Brain microvascular endothelial cell (primary cell): ENCODE measurements around the gene ZC3H7B.
A peak's percentile ranks its signal among the peaks of the same experiment; 100 is the strongest.
"Not testable (repeated sequence)": the region's sequence is repeated elsewhere in the genome, so short reads cannot be mapped to it uniquely, and the experiment has no call there.

Experiments
- DNase-seq: peaks from one replicate; pipeline ENCODE4 v3.0.0-alpha.2; 2020
- H3K27ac ChIP-seq: fragments of 250-450 bp; sonication (Bioruptor Pico); 2 replicates; pipeline ENCODE4 v1.5.1; 2020; ENCODE audit warnings: mild to moderate bottlenecking, moderate library complexity
- H3K27me3 ChIP-seq: fragments of 250-450 bp; sonication (Bioruptor Pico); replicated peaks from 2 replicates; pipeline ENCODE4 v1.5.1; 2020; ENCODE audit warnings: mild to moderate bottlenecking
- H3K36me3 ChIP-seq: fragments of 250-450 bp; sonication (Bioruptor Pico); replicated peaks from 2 replicates; pipeline ENCODE4 v1.5.1; 2020; ENCODE audit warnings: mild to moderate bottlenecking
- H3K4me3 ChIP-seq: 2 replicates; pipeline ENCODE4 v1.5.1; 2011; ENCODE audit warnings: low read depth, mild to moderate bottlenecking, control low read depth, low read length, moderate library complexity
- in situ Hi-C: cut with HindIII; loops from 2 replicates; pipeline ENCODE4 v1.10.0; 2017; ENCODE audit warnings: low sequenced_read_pairs, low pct_ligation_motif_present
- TF ChIP-seq, protein P1 (sequence below): IDR thresholded peaks from 2 replicates; pipeline ENCODE4 v1.5.1; 2011; ENCODE audit warnings: low read depth, mild to moderate bottlenecking, moderate library complexity, low read length, control low read depth, inconsistent platforms; ENCODE audit errors: missing control alignments

Gene ZC3H7B

DNA sequence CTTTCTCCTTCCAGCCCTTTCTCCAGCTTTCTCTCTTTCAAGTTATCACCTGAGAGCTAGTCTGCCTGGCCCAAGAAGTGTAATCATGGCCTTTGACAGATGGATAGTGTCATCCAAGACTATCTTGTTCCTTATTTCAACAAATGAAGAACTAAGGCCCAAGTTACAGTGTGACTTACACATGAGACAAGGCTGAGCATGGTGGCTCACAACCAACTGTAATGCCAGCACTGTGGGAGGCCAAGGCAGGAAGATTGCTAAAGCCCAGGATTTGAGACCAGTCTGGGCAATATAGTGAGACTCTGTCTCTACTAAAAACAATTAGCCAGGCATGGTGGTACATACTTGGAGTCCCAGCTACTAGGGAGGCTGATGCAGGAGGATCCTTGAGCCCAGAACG, 11.7 kb upstream of the ZC3H7B start:
- H3K36me3 ChIP-seq, result peaks cover under 1% of the 10 kb centered on the region
- no peak overlapping the region for H3K4me3 ChIP-seq
- TF ChIP-seq, protein P1, sequence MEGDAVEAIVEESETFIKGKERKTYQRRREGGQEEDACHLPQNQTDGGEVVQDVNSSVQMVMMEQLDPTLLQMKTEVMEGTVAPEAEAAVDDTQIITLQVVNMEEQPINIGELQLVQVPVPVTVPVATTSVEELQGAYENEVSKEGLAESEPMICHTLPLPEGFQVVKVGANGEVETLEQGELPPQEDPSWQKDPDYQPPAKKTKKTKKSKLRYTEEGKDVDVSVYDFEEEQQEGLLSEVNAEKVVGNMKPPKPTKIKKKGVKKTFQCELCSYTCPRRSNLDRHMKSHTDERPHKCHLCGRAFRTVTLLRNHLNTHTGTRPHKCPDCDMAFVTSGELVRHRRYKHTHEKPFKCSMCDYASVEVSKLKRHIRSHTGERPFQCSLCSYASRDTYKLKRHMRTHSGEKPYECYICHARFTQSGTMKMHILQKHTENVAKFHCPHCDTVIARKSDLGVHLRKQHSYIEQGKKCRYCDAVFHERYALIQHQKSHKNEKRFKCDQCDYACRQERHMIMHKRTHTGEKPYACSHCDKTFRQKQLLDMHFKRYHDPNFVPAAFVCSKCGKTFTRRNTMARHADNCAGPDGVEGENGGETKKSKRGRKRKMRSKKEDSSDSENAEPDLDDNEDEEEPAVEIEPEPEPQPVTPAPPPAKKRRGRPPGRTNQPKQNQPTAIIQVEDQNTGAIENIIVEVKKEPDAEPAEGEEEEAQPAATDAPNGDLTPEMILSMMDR, result no peak
- no peak for DNase-seq
- H3K27ac ChIP-seq, result no peak overlapping the region
- H3K27me3 ChIP-seq, result no peaks in the 10 kb centered on the region
- in situ Hi-C loops, result no loop called here

GRCh38 chr22:41290262-41291221, 10.8 kb upstream of the ZC3H7B start:
- Histone ChIP-seq H3K27ac (peak overlapping the region; percentile 71), H3K4me3 (no peak overlapping the region), H3K27me3 (no peaks in the 10 kb centered on the region), H3K36me3 (no peaks in the 10 kb centered on the region)
- in situ Hi-C loops, result no loop called here
- TF ChIP-seq, protein P1, result no peak
- DNase-seq, result peak; percentile 57

DNA sequence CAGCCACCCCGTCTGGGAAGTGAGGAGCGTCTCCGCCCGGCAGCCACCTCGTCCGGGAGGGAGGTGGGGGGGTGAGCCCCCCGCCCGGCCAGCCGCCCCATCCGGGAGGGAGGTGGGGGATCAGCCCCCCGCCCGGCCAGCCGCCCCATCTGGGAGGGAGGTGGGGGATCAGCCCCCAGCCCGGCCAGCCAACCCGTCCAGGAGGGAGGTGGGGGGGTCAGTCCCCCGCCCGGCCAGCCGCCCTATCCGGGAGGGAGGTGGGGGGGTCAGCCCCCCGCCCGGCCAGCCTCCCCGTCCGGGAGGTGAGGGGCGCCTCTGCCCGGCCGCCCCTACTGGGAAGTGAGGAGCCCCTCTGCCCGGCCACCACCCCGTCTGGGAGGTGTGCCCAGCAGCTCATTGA, 6.5 kb upstream of the ZC3H7B start:
- H3K36me3 ChIP-seq, H3K27me3 ChIP-seq, H3K27ac ChIP-seq, in situ Hi-C loops, DNase-seq, H3K4me3 ChIP-seq: not testable (repeated sequence)

DNA sequence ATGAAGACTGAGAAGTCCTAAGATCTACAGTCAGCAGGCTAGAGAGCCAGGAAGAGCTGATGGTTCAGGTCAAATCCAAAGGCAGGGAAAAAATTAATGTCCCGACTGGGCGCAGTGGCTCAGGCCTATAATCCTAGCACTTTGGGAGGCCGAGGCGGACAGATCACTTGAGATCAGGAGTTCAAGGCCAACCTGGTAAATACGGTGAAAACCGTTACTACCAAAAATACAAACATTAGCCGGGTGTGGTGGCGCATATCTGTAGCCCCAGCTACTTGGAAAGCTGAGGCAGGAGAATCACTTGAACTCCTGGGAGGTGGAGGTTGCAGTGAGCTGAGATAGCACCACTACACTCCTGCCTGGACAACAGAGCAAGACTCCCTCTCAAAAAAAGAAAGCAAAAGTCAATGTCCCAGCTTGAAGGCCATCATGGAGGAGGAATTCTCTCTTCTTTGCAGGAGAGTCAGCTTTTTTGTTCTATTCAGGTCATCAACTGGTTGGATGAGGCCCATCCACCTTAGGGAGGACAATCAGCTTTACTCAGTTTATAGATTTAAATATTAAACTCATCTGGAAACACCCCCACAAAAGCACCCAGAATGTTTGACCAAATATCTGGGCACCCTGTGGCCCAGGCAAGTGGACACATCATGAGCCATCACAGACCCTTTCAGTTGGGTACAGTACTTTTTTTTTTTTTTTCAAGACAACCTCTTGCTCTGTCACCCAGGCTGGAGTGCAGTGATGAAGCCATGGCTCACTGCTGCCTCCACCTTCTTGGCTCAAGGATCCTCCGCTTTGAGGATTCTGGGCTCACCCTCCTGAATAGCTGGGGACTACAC, 4.3 kb upstream of the ZC3H7B start:
- in situ Hi-C loops, result no loop called here
- no peak for DNase-seq

GRCh38 chr22:41300661-41301060, 664 bp upstream of the ZC3H7B start:
- TF ChIP-seq, protein P1, result no peak
- no peak for DNase-seq
- in situ Hi-C loops, result no loop called here
- Histone ChIP-seq H3K27ac (no peak overlapping the region), H3K4me3 (peak overlapping the region; percentile 83), H3K27me3 (no peaks in the 10 kb centered on the region), H3K36me3 (no peaks in the 10 kb centered on the region)

More for the DNA sequence above, 4.3 kb upstream of the ZC3H7B start:
- no peak overlapping the region for H3K4me3 ChIP-seq
- H3K27me3 ChIP-seq, result no peaks in the 10 kb centered on the region
- no peaks in the 10 kb centered on the region for H3K36me3 ChIP-seq
- no peak overlapping the region for H3K27ac ChIP-seq
- TF ChIP-seq, protein P1, result no peak
